HG02759 (cell line): ENCODE measurements around the gene DHX8.
A peak's percentile ranks its signal among the peaks of the same experiment; 100 is the strongest.
"Not testable (repeated sequence)": the region's sequence is repeated elsewhere in the genome, so short reads cannot be mapped to it uniquely, and the experiment has no call there.

Source experiments
- ATAC-seq: cut with Tn5 transposase; IDR thresholded peaks from one replicate; pipeline ENCODE4 v1.9.1; 2021; ENCODE audit warnings: mild to moderate bottlenecking, moderate library complexity; ENCODE audit not compliant: unreplicated experiment

Gene DHX8

GRCh38 chr17:43483674-43484551 is at the start of gene DHX8:
Gene DHX8, plus strand, starts transcription at chr17:43483975. Its CDS starts 63 bp downstream, at chr17:43484038.
- ATAC-seq, result peak; percentile 95

GRCh38 chr17:43434902-43435319 is 48.9 kb upstream of the DHX8 start:
- no peak for ATAC-seq

GRCh38 chr17:43437756-43438155 is 46.0 kb upstream of the DHX8 start:
- no peak for ATAC-seq

GRCh38 chr17:43438626-43439025 is 45.1 kb upstream of the DHX8 start:
- ATAC-seq, result no peak

GRCh38 chr17:43439041-43439440 is 44.7 kb upstream of the DHX8 start:
- ATAC-seq, result no peak

- no peak for ATAC-seq
These were observed 41.1 kb upstream of the DHX8 start for GRCh38 chr17:43442711-43443110.

GRCh38 chr17:43443381-43443780 is 40.4 kb upstream of the DHX8 start:
- no peak for ATAC-seq

- ATAC-seq, result no peak
These were observed 39.4 kb upstream of the DHX8 start for GRCh38 chr17:43444223-43445008.

GRCh38 chr17:43445009-43445589 is 38.7 kb upstream of the DHX8 start:
- ATAC-seq, result no peak

GRCh38 chr17:43446773-43447172 is 37.0 kb upstream of the DHX8 start:
- ATAC-seq, result no peak

GRCh38 chr17:43448720-43449469 is 34.9 kb upstream of the DHX8 start:
- ATAC-seq, result no peak

- ATAC-seq, result no peak
These were observed 34.1 kb upstream of the DHX8 start for GRCh38 chr17:43449470-43450248.

GRCh38 chr17:43450791-43451190 is 33.0 kb upstream of the DHX8 start:
- not testable (repeated sequence) for ATAC-seq

- not testable (repeated sequence) for ATAC-seq
These were observed 32.0 kb upstream of the DHX8 start for GRCh38 chr17:43451741-43452140.

- ATAC-seq, result no peak
These were observed 30.4 kb upstream of the DHX8 start for GRCh38 chr17:43453331-43453812.

- no peak for ATAC-seq
These were observed 28.9 kb upstream of the DHX8 start for GRCh38 chr17:43454868-43455267.

- ATAC-seq, result no peak
These were observed 27.7 kb upstream of the DHX8 start for GRCh38 chr17:43456029-43456428.

- no peak for ATAC-seq
These were observed 27.0 kb upstream of the DHX8 start for GRCh38 chr17:43456661-43457361.

- ATAC-seq, result no peak
These were observed 26.4 kb upstream of the DHX8 start for GRCh38 chr17:43457362-43457692.
